Loucy (cell line): ENCODE data around the gene GPX7.
A peak's percentile ranks its signal among the peaks of the same experiment; 100 is the strongest.

ENCODE experiments used
- H2AFZ ChIP-seq: fragments of 200-600 bp; sonication (generic); 2 replicates; pipeline ENCODE4 v1.6.0; 2016; ENCODE audit warnings: antibody characterized with exemption, mild to moderate bottlenecking, low read length, moderate library complexity
- H3F3A ChIP-seq: fragments of 200-600 bp; 2 replicates; pipeline ENCODE4 v1.6.0; 2016; ENCODE audit warnings: antibody characterized with exemption, low read depth, mild to moderate bottlenecking
- H3K27me3 ChIP-seq: fragments of 200-600 bp; sonication (generic); 2 replicates; pipeline ENCODE4 v1.6.1; 2014; ENCODE audit warnings: low read length, mild to moderate bottlenecking; ENCODE audit not compliant: insufficient read depth, poor library complexity, severe bottlenecking
- H3K36me3 ChIP-seq: fragments of 200-600 bp; sonication (generic); 2 replicates; pipeline ENCODE4 v1.6.1; 2016; ENCODE audit warnings: low read length; ENCODE audit not compliant: insufficient read depth
- H3K4me1 ChIP-seq: fragments of 200-600 bp; sonication (generic); 2 replicates; pipeline ENCODE4 v1.5.1; 2014; ENCODE audit warnings: low read length, mild to moderate bottlenecking; ENCODE audit not compliant: insufficient read depth, poor library complexity, severe bottlenecking
- H3K4me2 ChIP-seq: fragments of 200-600 bp; sonication (generic); 2 replicates; pipeline ENCODE4 v1.6.0; 2014; ENCODE audit warnings: antibody characterized with exemption, low read length, low read depth, mild to moderate bottlenecking; ENCODE audit not compliant: poor library complexity, severe bottlenecking
- H3K4me3 ChIP-seq: fragments of 200-600 bp; sonication (generic); 2 replicates; pipeline ENCODE4 v1.5.1; 2014; ENCODE audit warnings: low read length, mild to moderate bottlenecking, mixed read lengths; ENCODE audit not compliant: poor library complexity, severe bottlenecking
- H3K79me2 ChIP-seq: fragments of 200-600 bp; sonication (generic); 2 replicates; pipeline ENCODE4 v1.6.1; 2014; ENCODE audit warnings: low read length; ENCODE audit not compliant: insufficient read depth
- H3K9ac ChIP-seq: fragments of 200-600 bp; sonication (generic); 2 replicates; pipeline ENCODE4 v1.6.0; 2014; ENCODE audit warnings: mild to moderate bottlenecking, low read depth, low read length, moderate library complexity; ENCODE audit not compliant: poor library complexity, severe bottlenecking
- H3K9me2 ChIP-seq: fragments of 200-600 bp; sonication (generic); replicated peaks from 2 replicates; pipeline ENCODE4 v1.6.1; 2016; ENCODE audit warnings: low read depth, low read length, mixed read lengths
- H3K9me3 ChIP-seq: fragments of 200-600 bp; sonication (generic); 2 replicates; pipeline ENCODE4 v1.6.1; 2014; ENCODE audit warnings: mild to moderate bottlenecking, antibody characterized with exemption, low read length, low read depth; ENCODE audit not compliant: insufficient read depth
- H4K20me1 ChIP-seq: fragments of 200-600 bp; sonication (generic); 2 replicates; pipeline ENCODE4 v1.6.0; 2014; ENCODE audit warnings: antibody characterized with exemption, low read length, mild to moderate bottlenecking; ENCODE audit not compliant: insufficient read depth, poor library complexity, severe bottlenecking
- CTCF ChIP-seq: fragments of 200-600 bp; sonication (generic); conservative IDR thresholded peaks from 2 replicates; pipeline ENCODE4 v1.5.1; 2014; ENCODE audit warnings: mild to moderate bottlenecking, antibody characterized with exemption, low read length
- EZH2phosphoT487 ChIP-seq: fragments of 200-600 bp; IDR thresholded peaks from 2 replicates; pipeline ENCODE4 v1.6.1; 2018; ENCODE audit warnings: antibody characterized with exemption, mild to moderate bottlenecking, moderate library complexity, borderline replicate concordance

GPX7 gene

GRCh38 chr1:52633291-52633754 is 31.2 kb downstream of the GPX7 start:
- peaks cover 42% of the 10 kb centered on the region for H3K4me1 ChIP-seq
- H3K27me3 ChIP-seq, result no peaks in the 10 kb centered on the region
- no peak overlapping the region for H3K4me3 ChIP-seq
- no peak overlapping the region for H2AFZ ChIP-seq
- no peaks in the 10 kb centered on the region for H3K9me2 ChIP-seq
- TF ChIP-seq EZH2phosphoT487 (no peak), CTCF (no peak)
- no peaks in the 10 kb centered on the region for H4K20me1 ChIP-seq
- no peaks in the 10 kb centered on the region for H3K79me2 ChIP-seq
- peaks cover 5% of the 10 kb centered on the region; the same call in 1 of the 2 replicates for H3F3A ChIP-seq
- H3K36me3 ChIP-seq, result no peaks in the 10 kb centered on the region
- H3K4me2 ChIP-seq, result no peak overlapping the region
- no peak overlapping the region for H3K9ac ChIP-seq
- H3K9me3 ChIP-seq, result no peaks in the 10 kb centered on the region

DNA sequence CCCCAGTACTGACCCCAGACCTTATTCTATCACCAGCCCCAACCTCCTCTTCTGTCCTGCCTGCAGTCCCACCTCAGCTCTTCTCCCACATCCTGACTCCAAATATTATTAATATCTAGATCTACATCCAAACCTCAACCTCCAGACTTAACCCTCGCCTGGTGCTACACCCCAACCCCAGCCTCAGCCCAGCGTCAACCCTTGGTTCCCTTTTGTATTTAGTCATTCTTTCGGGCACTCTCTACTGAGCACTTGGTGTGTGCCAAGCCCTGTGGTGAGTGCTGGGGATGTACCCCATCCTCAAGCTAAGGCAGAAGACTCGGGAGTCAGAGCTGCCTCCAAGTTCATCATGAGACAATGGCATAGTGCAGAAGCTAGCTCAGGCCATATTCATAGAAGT is 31.9 kb downstream of the GPX7 start:
- TF ChIP-seq EZH2phosphoT487 (no peak), CTCF (no peak)
- H3K4me2 ChIP-seq, result no peak overlapping the region
- H3K27me3 ChIP-seq, result no peaks in the 10 kb centered on the region
- H3K4me1 ChIP-seq, result peaks cover 49% of the 10 kb centered on the region
- no peaks in the 10 kb centered on the region for H3K9me2 ChIP-seq
- H3K4me3 ChIP-seq, result no peak overlapping the region
- H3K9me3 ChIP-seq, result no peaks in the 10 kb centered on the region
- peaks cover 5% of the 10 kb centered on the region; the same call in 1 of the 2 replicates for H3F3A ChIP-seq
- no peaks in the 10 kb centered on the region for H3K79me2 ChIP-seq
- H2AFZ ChIP-seq, result no peak overlapping the region
- H3K9ac ChIP-seq, result no peak overlapping the region
- no peaks in the 10 kb centered on the region for H3K36me3 ChIP-seq
- no peaks in the 10 kb centered on the region for H4K20me1 ChIP-seq

GRCh38 chr1:52635321-52636089 is 33.3 kb downstream of the GPX7 start:
- H2AFZ ChIP-seq, result peak overlapping the region; percentile 24; the same call in 1 of the 2 replicates
- no peaks in the 10 kb centered on the region for H3K27me3 ChIP-seq
- peaks cover 5% of the 10 kb centered on the region; the same call in 1 of the 2 replicates for H3F3A ChIP-seq
- no peaks in the 10 kb centered on the region for H4K20me1 ChIP-seq
- H3K9me3 ChIP-seq, result no peaks in the 10 kb centered on the region
- peak overlapping the region; percentile 2 for H3K4me2 ChIP-seq
- H3K9ac ChIP-seq, result peak overlapping the region; percentile 74
- peaks cover 52% of the 10 kb centered on the region for H3K4me1 ChIP-seq
- no peak for TF ChIP-seq CTCF
- TF ChIP-seq EZH2phosphoT487, result no peak
- no peaks in the 10 kb centered on the region for H3K9me2 ChIP-seq
- H3K36me3 ChIP-seq, result no peaks in the 10 kb centered on the region
- no peak overlapping the region for H3K4me3 ChIP-seq
- no peaks in the 10 kb centered on the region for H3K79me2 ChIP-seq
